Neural cell (in vitro differentiated cells): ENCODE results near the gene CCT5. TPM values are rescaled to one million over a fixed set of nuclear protein-coding genes. Genes with fewer than 3 reads are reported as not detected.

Experiments
- H2AFZ ChIP-seq: fragments of 200-600, 300-800 bp; sonication (generic), shearing (Covaris generic); 2 replicates; pipeline ENCODE4 v1.6.0; 2014; ENCODE audit warnings: low read depth, mild to moderate bottlenecking, antibody characterized with exemption, low read length, moderate library complexity
- H3F3A ChIP-seq: fragments of 200-600 bp; shearing (Covaris generic); 2 replicates; pipeline ENCODE4 v1.6.1; 2016; ENCODE audit warnings: mild to moderate bottlenecking, moderate library complexity, mixed read lengths, antibody characterized with exemption, low read length; ENCODE audit not compliant: insufficient read depth, poor library complexity, severe bottlenecking
- H3K27ac ChIP-seq: fragments of 200-600, 300-800 bp; sonication (generic), shearing (Covaris generic); 2 replicates; pipeline ENCODE4 v1.5.1; 2014; ENCODE audit warnings: mild to moderate bottlenecking, low read length, moderate library complexity
- H3K27me3 ChIP-seq: fragments of 300-800, 200-600 bp; sonication (generic), shearing (Covaris generic); 2 replicates; pipeline ENCODE4 v1.6.0; 2014; ENCODE audit warnings: mild to moderate bottlenecking, low read depth, low read length, moderate library complexity; ENCODE audit not compliant: insufficient read depth
- H3K36me3 ChIP-seq: fragments of 300-800, 200-600 bp; sonication (generic), shearing (Covaris generic); 2 replicates; pipeline ENCODE4 v1.5.1; 2014; ENCODE audit warnings: mild to moderate bottlenecking, antibody characterized with exemption, low read length, moderate library complexity; ENCODE audit not compliant: insufficient read depth
- H3K4me2 ChIP-seq: fragments of 300-800, 200-600 bp; sonication (generic), shearing (Covaris generic); 2 replicates; pipeline ENCODE4 v1.6.0; 2014; ENCODE audit warnings: mild to moderate bottlenecking, low read length
- H3K4me3 ChIP-seq: fragments of 300-800, 200-600 bp; sonication (generic), shearing (Covaris generic); 2 replicates; pipeline ENCODE4 v1.5.1; 2014; ENCODE audit warnings: mild to moderate bottlenecking, low read length, moderate library complexity
- H3K79me2 ChIP-seq: fragments of 200-600 bp; shearing (Covaris generic); replicated peaks from 2 replicates; pipeline ENCODE4 v1.6.0; 2014; ENCODE audit warnings: mild to moderate bottlenecking, low read length, moderate library complexity; ENCODE audit not compliant: insufficient read depth
- H3K9ac ChIP-seq: fragments of 300-800, 200-600 bp; sonication (generic), shearing (Covaris generic); 2 replicates; pipeline ENCODE4 v1.6.1; 2016; ENCODE audit warnings: mild to moderate bottlenecking, low read length, mixed read lengths
- H3K9me2 ChIP-seq: fragments of 200-600 bp; shearing (Covaris generic); 2 replicates; pipeline ENCODE4 v1.6.1; 2016; ENCODE audit warnings: mild to moderate bottlenecking, low read length, mixed read lengths; ENCODE audit not compliant: insufficient read depth
- H3K9me3 ChIP-seq: fragments of 200-600, 300-800 bp; sonication (generic), shearing (Covaris generic); 2 replicates; pipeline ENCODE4 v1.6.1; 2016; ENCODE audit warnings: mild to moderate bottlenecking, mixed run types, low read length, moderate library complexity, mixed read lengths
- H4K20me1 ChIP-seq: fragments of 200-600 bp; shearing (Covaris generic); 2 replicates; pipeline ENCODE4 v1.6.1; 2016; ENCODE audit warnings: mild to moderate bottlenecking, mixed run types; ENCODE audit not compliant: insufficient read depth
- CTCF ChIP-seq: fragments of 450-650 bp; IDR thresholded peaks from 2 replicates; pipeline ENCODE4 v1.5.1; 2014; ENCODE audit warnings: antibody characterized with exemption, mild to moderate bottlenecking, moderate library complexity; ENCODE audit not compliant: poor library complexity, severe bottlenecking
- EP300 ChIP-seq: fragments of 450-650 bp; conservative IDR thresholded peaks from 2 replicates; pipeline ENCODE4 v1.6.1; 2014; ENCODE audit warnings: antibody characterized with exemption, mild to moderate bottlenecking, moderate library complexity; ENCODE audit not compliant: poor library complexity, severe bottlenecking
- EZH2 ChIP-seq: fragments of 200-600, 300-800 bp; shearing (Covaris generic), sonication (generic); IDR thresholded peaks from 2 replicates; pipeline ENCODE4 v1.6.1; 2014; ENCODE audit warnings: antibody characterized with exemption, low read length, borderline replicate concordance, mild to moderate bottlenecking; ENCODE audit not compliant: insufficient read depth, poor library complexity, severe bottlenecking
- MXI1 ChIP-seq: fragments of 450-650 bp; conservative IDR thresholded peaks from 2 replicates; pipeline ENCODE4 v1.6.1; 2014; ENCODE audit warnings: antibody characterized with exemption, mild to moderate bottlenecking; ENCODE audit not compliant: poor library complexity, severe bottlenecking
- POLR2AphosphoS5 ChIP-seq: IDR thresholded peaks from 2 replicates; pipeline ENCODE4 v1.6.1; 2012
- RAD21 ChIP-seq: fragments of 450-650 bp; conservative IDR thresholded peaks from 2 replicates; pipeline ENCODE4 v1.6.1; 2014; ENCODE audit warnings: antibody characterized with exemption, mild to moderate bottlenecking, moderate library complexity
- SMC3 ChIP-seq: fragments of 450-650 bp; conservative IDR thresholded peaks from 2 replicates; pipeline ENCODE4 v1.6.1; 2014; ENCODE audit warnings: antibody characterized with exemption, mild to moderate bottlenecking, moderate library complexity; ENCODE audit not compliant: poor library complexity
- TAF1 ChIP-seq: IDR thresholded peaks from 2 replicates; pipeline ENCODE4 v1.6.1; 2012; ENCODE audit warnings: low read depth
- polyA plus RNA-seq: library from polyadenylated mRNA; depleted of rRNA; stranded (reverse); fragments of >200 nt; gene quantifications from 2 replicates; pipeline ENCODE4 v1.2.3, GENCODE V29; 2014
- TF ChIP-seq, protein P1 (sequence below): IDR thresholded peaks from 2 replicates; pipeline ENCODE4 v1.6.1; 2012; ENCODE audit warnings: borderline replicate concordance

Gene CCT5
- polyA plus RNA-seq, 1 donor from 2014 or later: 455 TPM

DNA sequence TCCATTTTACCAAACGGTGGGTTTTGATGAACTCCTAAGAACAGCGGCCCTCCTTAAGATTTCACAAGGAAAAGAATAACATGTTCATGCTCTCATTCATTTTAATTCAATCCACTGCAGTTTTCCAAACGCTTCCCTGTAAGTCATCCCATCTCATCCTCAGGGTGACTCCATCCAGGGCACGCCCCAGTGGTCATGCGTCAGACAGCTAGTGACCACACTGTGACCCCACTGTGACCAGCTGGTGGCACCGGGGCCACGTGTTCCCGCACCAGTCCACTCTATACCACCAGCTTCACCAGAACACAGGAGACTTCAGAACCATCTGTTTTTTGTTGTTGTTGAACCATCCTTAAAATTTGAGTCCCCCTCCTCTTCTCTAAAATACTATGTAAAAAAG is 14.7 kb upstream of the CCT5 start:
- H3K36me3 ChIP-seq: no peaks in the 10 kb centered on the region
- no peak overlapping the region for H3K4me3 ChIP-seq
- H3K27me3 ChIP-seq: no peaks in the 10 kb centered on the region
- H3K9me2 ChIP-seq: no peaks in the 10 kb centered on the region
- H3K9ac ChIP-seq: no peak overlapping the region
- no peak overlapping the region for H2AFZ ChIP-seq
- H3K4me2 ChIP-seq: no peak overlapping the region
- TF ChIP-seq, protein P1, sequence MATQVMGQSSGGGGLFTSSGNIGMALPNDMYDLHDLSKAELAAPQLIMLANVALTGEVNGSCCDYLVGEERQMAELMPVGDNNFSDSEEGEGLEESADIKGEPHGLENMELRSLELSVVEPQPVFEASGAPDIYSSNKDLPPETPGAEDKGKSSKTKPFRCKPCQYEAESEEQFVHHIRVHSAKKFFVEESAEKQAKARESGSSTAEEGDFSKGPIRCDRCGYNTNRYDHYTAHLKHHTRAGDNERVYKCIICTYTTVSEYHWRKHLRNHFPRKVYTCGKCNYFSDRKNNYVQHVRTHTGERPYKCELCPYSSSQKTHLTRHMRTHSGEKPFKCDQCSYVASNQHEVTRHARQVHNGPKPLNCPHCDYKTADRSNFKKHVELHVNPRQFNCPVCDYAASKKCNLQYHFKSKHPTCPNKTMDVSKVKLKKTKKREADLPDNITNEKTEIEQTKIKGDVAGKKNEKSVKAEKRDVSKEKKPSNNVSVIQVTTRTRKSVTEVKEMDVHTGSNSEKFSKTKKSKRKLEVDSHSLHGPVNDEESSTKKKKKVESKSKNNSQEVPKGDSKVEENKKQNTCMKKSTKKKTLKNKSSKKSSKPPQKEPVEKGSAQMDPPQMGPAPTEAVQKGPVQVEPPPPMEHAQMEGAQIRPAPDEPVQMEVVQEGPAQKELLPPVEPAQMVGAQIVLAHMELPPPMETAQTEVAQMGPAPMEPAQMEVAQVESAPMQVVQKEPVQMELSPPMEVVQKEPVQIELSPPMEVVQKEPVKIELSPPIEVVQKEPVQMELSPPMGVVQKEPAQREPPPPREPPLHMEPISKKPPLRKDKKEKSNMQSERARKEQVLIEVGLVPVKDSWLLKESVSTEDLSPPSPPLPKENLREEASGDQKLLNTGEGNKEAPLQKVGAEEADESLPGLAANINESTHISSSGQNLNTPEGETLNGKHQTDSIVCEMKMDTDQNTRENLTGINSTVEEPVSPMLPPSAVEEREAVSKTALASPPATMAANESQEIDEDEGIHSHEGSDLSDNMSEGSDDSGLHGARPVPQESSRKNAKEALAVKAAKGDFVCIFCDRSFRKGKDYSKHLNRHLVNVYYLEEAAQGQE: no peak
- no peak overlapping the region for H3K27ac ChIP-seq
- no peaks in the 10 kb centered on the region for H4K20me1 ChIP-seq
- no peaks in the 10 kb centered on the region for H3F3A ChIP-seq
- H3K9me3 ChIP-seq: no peaks in the 10 kb centered on the region
- no peaks in the 10 kb centered on the region for H3K79me2 ChIP-seq

DNA sequence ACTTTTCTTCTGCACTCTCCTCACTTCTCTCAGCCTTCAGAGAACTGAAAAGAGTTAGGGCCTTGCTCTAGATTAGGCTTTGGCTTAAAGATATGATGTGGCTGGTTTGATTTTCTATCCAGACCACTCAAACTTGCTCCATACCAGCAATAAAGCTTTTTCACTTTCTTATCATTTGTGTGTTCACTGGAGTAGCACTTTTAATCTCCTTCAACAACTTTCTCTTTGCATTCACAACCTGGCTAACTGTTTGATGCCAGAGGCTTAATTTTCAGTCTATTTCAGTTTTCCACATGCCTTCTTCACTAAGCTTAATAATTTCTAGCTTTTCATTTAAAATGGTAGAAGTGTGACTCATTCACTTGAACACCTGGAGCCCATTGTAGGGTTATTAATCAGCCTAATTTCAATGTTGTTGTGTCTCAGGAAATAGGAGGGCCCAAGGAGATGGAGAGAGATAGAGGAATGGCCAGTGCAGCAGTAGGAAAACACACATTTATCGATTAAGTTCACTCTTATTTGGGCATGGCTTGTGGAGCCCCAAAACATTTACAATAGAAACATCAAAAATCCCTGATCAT is 6.3 kb upstream of the CCT5 start:
- Histone ChIP-seq H2AFZ (no peak overlapping the region), H3K4me3 (no peak overlapping the region), H3K9me3 (no peaks in the 10 kb centered on the region), H3K79me2 (peaks cover 2% of the 10 kb centered on the region), H3K27ac (no peak overlapping the region), H3K9me2 (no peaks in the 10 kb centered on the region), H3K36me3 (no peaks in the 10 kb centered on the region), H3K27me3 (no peaks in the 10 kb centered on the region), H4K20me1 (no peaks in the 10 kb centered on the region), H3K9ac (no peak overlapping the region), H3F3A (no peaks in the 10 kb centered on the region), H3K4me2 (no peak overlapping the region)
- no peak for TF ChIP-seq SMC3
- TF ChIP-seq MXI1: no peak
- no peak for TF ChIP-seq RAD21
- TF ChIP-seq EZH2: no peak
- no peak for TF ChIP-seq CTCF
- no peak for TF ChIP-seq POLR2AphosphoS5
- TF ChIP-seq EP300: no peak
- TF ChIP-seq, protein P1: no peak
- TF ChIP-seq TAF1: no peak
